Measurements from ENCODE around the gene MRPL23. TPM values are rescaled to one million over a fixed set of nuclear protein-coding genes. Genes with fewer than 3 reads are reported as not detected.

Gene MRPL23
- total RNA-seq, 1 experiment from 2014 or later: 76.3 TPM

GRCh38 chr11:1917523-1918435 is 29.4 kb upstream of the MRPL23 start:
- H3K36me3 ChIP-seq (ENCODE audit: low read depth): no peaks in the 10 kb centered on the region
- H3K4me1 ChIP-seq (replicated peaks; ENCODE audit: insufficient read depth): no peaks in the 10 kb centered on the region
- BruUV-seq (replicated peaks): no TSS peak
- TF ChIP-seq EZH2 (IDR thresholded peaks at IDR 0.05; ENCODE audit: low read depth): no peak
- TF ChIP-seq, protein P1, sequence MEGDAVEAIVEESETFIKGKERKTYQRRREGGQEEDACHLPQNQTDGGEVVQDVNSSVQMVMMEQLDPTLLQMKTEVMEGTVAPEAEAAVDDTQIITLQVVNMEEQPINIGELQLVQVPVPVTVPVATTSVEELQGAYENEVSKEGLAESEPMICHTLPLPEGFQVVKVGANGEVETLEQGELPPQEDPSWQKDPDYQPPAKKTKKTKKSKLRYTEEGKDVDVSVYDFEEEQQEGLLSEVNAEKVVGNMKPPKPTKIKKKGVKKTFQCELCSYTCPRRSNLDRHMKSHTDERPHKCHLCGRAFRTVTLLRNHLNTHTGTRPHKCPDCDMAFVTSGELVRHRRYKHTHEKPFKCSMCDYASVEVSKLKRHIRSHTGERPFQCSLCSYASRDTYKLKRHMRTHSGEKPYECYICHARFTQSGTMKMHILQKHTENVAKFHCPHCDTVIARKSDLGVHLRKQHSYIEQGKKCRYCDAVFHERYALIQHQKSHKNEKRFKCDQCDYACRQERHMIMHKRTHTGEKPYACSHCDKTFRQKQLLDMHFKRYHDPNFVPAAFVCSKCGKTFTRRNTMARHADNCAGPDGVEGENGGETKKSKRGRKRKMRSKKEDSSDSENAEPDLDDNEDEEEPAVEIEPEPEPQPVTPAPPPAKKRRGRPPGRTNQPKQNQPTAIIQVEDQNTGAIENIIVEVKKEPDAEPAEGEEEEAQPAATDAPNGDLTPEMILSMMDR (conservative IDR thresholded peaks at IDR 0.05): peak; percentile 49
- no peak overlapping the region for H3K4me3 ChIP-seq
- H3K27me3 ChIP-seq (ENCODE audit: insufficient read depth, low read depth): peaks cover 17% of the 10 kb centered on the region; the same call in 1 of the 2 replicates
- no peak for DNase-seq
- ChIA-PET POLR2A (ENCODE audit: unreplicated experiment) (no interaction called here), CTCF (no interaction called here)
- H3K4me2 ChIP-seq: no peak overlapping the region
- no peaks in the 10 kb centered on the region for H3K79me2 ChIP-seq (ENCODE audit: low read depth)
- H4K20me1 ChIP-seq (ENCODE audit: insufficient read depth): no peaks in the 10 kb centered on the region
- no peaks in the 10 kb centered on the region for H3K9me2 ChIP-seq (ENCODE audit: insufficient read depth)
- H3K9me3 ChIP-seq (ENCODE audit: insufficient read depth, low read depth): no peaks in the 10 kb centered on the region
- intact Hi-C loops (cut with micrococcal nuclease; ENCODE audit: unreplicated experiment): no loop called here
- H3F3A ChIP-seq (ENCODE audit: insufficient read depth, low read depth): no peaks in the 10 kb centered on the region
- H2AFZ ChIP-seq: no peak overlapping the region
- no peak overlapping the region for H3K27ac ChIP-seq

DNA sequence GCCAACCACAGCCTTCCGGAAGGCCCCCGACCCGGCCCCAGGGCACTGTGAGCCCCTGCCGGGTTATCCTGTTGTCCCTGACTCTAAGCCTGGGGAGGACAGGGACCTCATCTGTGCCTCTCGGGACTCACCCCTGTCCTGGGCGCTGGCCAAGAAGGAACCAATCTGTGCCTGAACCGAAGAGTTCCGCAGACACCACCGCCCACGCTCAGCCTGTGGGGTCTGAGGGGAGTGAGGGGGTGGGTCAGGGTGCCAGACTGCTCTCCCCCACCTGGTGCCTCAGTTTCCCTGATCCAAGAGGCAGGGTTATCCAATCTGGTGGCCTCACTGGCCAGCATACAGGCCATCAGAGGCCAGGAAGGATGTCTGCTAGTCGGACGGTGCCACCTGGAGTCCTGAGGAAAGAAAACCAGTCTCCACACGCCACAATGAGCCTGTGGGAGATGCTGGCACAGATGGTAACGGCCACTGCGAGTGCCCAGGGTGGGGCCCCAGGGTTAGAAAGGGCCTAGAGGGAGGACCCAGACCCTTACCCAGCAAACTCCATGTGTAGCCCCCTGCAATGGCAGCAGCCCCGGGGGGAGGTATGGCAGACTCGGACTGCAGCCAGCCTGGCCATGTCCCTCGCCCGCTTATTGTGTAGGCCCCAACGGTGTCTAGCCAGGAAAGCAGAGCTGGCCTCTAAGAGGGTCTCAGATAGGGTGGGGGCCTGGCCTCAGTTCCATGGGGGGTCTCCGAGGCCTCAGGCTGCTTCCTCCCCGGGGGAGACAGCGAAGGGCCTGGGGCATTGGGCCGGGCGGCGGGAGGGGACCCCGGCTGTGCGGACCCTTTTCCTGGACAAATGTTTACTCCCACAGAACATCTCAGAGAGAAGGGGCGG is 28.5 kb upstream of the MRPL23 start:
- intact Hi-C loops (cut with micrococcal nuclease; ENCODE audit: unreplicated experiment): no loop called here

More for the DNA sequence above, 28.5 kb upstream of the MRPL23 start:
- H3K9me2 ChIP-seq (ENCODE audit: insufficient read depth): no peaks in the 10 kb centered on the region
- no peaks in the 10 kb centered on the region for H3K36me3 ChIP-seq (ENCODE audit: low read depth)
- peaks cover 16% of the 10 kb centered on the region; the same call in 1 of the 2 replicates for H3K27me3 ChIP-seq (ENCODE audit: insufficient read depth, low read depth)
- no peak for DNase-seq
- H2AFZ ChIP-seq: no peak overlapping the region
- H3K9me3 ChIP-seq (ENCODE audit: insufficient read depth, low read depth): no peaks in the 10 kb centered on the region
- H3F3A ChIP-seq (ENCODE audit: insufficient read depth, low read depth): no peaks in the 10 kb centered on the region
- no peaks in the 10 kb centered on the region for H4K20me1 ChIP-seq (ENCODE audit: insufficient read depth)
- ChIA-PET CTCF (no interaction called here), POLR2A (ENCODE audit: unreplicated experiment) (no interaction called here)
- no peaks in the 10 kb centered on the region for H3K4me1 ChIP-seq (replicated peaks; ENCODE audit: insufficient read depth)
- H3K79me2 ChIP-seq (ENCODE audit: low read depth): no peaks in the 10 kb centered on the region
- no peak overlapping the region for H3K4me2 ChIP-seq
- no TSS peak for BruUV-seq (replicated peaks)
- no peak overlapping the region for H3K27ac ChIP-seq
- H3K4me3 ChIP-seq: no peak overlapping the region
- TF ChIP-seq, protein P1 (conservative IDR thresholded peaks at IDR 0.05): no peak
- no peak for TF ChIP-seq EZH2 (IDR thresholded peaks at IDR 0.05; ENCODE audit: low read depth)
